GM21717 (cell line): ENCODE results near the gene DNM3.

Source experiments
- ATAC-seq: cut with Tn5 transposase; IDR thresholded peaks from one replicate; pipeline ENCODE4 v1.9.1; 2021; ENCODE audit warnings: mild to moderate bottlenecking, moderate library complexity; ENCODE audit not compliant: unreplicated experiment

DNM3 gene

DNA sequence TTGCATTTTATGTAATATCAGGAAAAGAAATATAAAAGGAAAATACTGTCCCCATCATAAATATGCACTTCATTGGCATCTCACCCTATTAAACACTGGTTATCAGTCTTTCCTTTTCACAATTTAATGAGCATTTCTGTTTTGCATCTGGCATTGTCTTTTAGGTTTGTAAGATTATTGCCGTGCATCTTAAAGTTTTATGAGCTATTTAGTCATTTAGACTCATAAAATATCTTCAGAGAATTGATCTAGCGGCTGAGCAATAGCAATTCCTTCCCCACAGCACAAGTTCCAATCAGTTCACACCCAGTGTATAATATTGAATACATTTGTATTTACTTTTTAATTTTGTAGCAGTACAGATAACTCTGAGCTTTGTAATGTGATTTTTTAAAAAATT, 466.8 kb downstream of the DNM3 start:
- ATAC-seq = no peak

DNA sequence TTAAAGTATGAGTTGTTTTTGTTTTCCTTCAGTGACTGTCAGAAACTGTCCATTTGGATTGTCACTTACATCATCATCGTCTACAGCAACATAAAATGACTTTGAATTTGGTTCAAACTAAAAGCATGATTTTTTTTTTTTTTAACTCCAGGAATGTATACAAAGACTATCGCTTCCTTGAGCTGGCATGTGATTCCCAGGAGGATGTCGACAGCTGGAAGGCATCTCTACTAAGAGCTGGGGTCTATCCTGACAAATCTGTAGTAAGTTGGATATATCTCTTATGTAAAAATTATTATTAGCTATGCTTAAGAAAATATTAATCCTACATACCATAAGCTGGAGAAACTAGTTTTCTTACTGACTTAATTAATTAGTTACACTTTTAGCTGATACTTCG, 467.3 kb downstream of the DNM3 start:
- ATAC-seq = no peak

- no peak for ATAC-seq
These were observed 479.4 kb downstream of the DNM3 start for GRCh38 chr1:172320733-172321132.

DNA sequence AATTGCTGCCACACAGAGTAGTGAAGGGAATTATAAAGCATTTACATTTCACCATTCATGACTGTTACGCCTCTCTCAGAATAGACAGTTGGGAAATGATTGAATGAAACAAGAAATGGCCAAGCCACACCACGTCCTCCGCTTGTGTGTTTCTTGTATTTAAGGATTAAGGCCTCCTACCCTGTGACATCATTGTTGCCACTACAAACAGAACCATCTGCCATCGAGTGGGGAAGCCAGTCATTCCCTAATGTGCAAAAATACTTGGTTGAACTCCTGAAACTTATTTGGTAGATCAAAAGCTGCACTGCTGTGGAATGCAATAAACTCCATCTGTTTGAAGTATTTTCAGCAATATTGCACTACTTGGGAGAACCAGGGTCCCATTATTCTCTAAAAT, 480.2 kb downstream of the DNM3 start:
- no peak for ATAC-seq

DNA sequence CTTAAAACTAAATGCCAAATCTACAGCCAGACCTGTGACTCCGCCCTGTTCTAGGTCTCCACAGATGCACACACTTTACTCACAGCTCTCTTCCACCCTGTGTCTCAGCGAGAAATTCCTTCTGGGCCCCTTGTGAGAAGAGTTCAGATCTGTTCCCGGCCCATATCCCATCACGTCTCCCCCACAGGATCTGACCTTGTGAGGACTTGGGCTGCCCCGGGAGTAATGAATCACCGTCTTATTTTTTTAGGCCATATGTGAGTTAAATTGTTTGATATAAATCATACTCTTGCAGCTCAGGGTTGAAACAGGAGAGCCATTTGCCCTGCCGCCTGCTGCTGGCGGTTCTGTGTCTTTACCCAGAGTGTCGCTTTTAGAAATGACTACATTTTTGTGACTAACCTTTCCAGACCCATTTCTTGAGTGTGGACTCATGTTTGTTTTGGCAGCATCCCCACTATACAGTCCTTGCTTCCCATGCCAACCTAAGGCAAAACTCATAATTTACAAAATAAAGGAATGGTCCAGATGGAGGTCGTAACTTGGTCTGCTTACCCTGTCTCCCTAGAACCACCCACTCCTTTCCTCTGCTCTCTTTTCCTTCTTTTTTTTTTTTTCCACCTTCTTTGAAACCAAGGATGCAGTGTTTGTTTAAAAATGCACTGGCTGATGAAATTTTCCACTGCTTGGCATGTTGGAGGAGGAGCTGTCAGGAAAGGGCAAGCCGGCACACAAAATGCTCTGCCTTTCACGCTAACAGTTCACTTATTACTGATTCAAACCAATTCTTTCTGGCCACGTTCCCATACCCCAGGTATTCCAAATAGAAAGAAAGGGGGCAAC, 481.1 kb downstream of the DNM3 start:
- no peak for ATAC-seq

- no peak for ATAC-seq
These were observed 482.4 kb downstream of the DNM3 start for GRCh38 chr1:172323686-172324085.

DNA sequence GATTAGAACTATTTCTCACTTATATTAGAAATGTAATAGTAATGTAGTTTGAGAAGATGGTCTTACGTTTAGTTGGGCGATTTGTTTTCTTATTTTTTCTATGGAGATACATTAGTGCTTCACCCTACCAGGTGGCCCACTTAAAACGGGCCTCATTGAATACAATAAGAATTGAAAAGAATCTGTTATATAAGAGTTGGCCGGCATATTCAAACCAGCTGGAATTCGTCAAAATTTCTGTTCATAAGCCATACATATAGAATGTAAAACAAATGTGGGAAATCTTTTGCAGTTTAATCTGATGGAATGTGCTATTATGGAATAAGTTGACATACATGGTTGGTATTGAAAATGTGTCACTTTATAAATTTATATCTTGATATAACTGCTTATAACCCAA, 482.8 kb downstream of the DNM3 start:
- ATAC-seq = no peak

DNA sequence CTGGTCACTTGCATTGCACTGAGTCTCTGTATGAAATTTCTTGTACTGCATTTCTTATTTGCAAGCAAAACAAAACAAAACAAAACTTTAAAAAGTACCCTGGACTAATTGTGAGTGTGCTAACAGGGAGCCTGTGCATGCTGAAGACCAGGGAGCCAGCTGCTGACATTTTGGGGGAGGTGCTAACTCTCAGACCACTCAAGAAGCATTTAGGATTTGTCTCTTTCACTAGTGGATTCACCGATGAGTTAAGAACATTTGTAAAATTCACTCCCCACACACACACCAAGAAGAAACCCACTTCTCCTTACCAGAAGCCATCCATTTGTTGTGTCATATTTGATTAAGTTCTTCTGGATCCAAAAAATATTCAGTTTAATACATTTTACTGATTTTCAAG, 483.5 kb downstream of the DNM3 start:
- ATAC-seq = no peak

GRCh38 chr1:172325531-172325930, 484.2 kb downstream of the DNM3 start:
- no peak for ATAC-seq

DNA sequence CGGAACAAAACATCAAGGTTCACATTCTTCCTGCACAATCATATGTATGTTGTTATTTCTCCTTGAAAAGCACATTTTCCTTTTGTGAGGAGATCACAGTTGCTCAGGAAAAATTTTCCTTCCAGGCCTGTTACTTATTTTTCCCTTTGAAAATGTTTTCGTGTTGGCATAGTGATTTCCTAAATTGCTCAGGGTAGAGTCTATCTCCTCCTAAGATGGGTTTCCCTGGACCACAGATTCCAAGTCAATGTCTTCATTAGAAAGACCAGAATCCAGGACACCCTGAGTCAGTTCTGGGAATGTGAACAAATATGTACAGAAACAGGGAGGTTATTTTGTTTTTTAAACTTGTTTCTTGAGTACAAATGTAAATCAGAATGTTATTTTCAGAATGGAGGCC, 484.8 kb downstream of the DNM3 start:
- no peak for ATAC-seq

DNA sequence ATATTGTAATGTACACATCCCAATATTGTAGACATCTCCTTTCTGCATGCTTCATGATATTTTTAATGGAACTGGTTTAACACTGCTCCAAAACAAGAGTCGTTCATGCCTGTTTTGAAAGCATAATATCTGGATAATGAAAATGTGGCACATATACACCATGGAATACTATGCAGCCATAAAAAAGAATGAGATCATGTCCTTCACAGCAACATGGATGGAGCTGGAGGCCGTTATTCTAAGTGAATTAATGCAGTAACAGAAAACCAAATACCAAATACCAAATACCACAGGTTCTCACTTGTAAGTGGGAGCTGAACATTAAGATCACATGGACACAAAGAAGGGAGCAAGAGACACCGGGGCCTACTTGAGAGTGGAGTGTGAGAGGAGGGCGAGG, 487.0 kb downstream of the DNM3 start:
- no peak for ATAC-seq

GRCh38 chr1:172332230-172332629, 490.9 kb downstream of the DNM3 start:
- no peak for ATAC-seq

- ATAC-seq = no peak
These were observed 494.1 kb downstream of the DNM3 start for GRCh38 chr1:172335377-172335776.

GRCh38 chr1:172338295-172338735, 497.0 kb downstream of the DNM3 start:
- ATAC-seq = peak; percentile 43

GRCh38 chr1:172339842-172340241, 498.5 kb downstream of the DNM3 start:
- no peak for ATAC-seq

GRCh38 chr1:172340520-172340919, 499.2 kb downstream of the DNM3 start:
- no peak for ATAC-seq

DNA sequence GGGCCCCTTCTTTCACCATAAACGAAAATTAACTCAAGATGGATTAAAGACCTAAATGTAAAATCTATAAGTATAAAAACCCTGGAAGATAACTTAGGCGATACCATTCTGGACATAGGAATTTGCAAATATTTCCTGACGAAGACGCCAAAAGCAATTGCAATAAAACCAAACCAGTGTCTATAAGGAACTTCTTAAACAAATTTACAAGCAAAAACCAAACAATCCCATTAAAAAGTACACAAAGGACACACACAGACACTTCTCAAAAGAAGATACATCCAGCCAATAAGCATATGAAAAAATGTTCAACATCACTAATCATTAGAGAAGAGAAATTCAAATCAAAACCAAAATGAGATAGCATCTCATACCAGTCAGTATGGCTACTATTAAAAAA, 500.4 kb downstream of the DNM3 start:
- no peak for ATAC-seq

GRCh38 chr1:172342584-172343239, 501.4 kb downstream of the DNM3 start:
- ATAC-seq = peak; percentile 44

- ATAC-seq = no peak
These were observed 502.2 kb downstream of the DNM3 start for GRCh38 chr1:172343240-172344160.

DNA sequence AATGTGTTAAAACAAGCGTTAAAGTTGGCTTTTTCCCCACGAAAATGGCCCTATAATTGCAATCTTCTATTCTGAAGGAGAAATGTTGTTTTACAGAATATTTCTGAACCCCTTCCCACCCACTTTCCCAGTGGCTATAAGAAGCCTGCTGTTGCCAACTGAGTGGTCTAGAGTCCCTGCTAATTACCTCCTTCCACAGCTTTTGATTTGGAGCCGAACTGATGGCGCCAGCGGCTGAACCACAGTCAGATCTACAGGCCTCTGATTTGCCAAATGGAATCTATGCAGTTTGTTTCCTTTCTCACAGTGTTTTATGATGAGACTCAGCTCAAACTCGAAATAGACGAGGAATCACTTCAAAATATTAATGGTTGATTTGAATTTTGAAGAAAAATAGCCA, 503.1 kb downstream of the DNM3 start:
- ATAC-seq = no peak

DNA sequence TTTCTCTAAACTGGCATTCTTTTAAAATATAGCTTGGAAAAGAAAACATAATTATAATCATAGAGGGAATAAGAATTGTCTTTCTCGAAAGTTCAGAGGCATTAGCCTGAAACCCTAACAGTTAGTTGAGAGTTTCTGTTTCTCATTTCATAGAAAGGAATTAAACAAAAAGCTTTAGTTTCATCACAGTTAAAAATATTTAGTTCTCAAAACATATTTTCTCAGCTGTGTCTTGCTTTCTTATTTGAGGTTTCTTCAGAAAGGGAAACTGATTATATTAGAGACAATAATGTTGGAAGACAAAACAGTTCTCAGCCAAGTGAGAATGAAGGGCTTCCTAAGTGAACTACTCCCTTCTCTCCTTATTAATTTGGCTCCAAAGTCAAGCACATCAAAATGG, 503.8 kb downstream of the DNM3 start:
- ATAC-seq = no peak
